ENCODE data around the gene RNF41. TPM values are rescaled to one million over a fixed set of nuclear protein-coding genes. Genes with fewer than 3 reads are reported as not detected.
"Not testable (repeated sequence)": the region's sequence is repeated elsewhere in the genome, so short reads cannot be mapped to it uniquely, and the experiment has no call there.

The RNF41 gene
- polyA plus RNA-seq, 5 donors = 37.6 to 44.8 (median 38.4) TPM

- no peak for DNase-seq
Measured at GRCh38 chr12:56219840-56220239, 1.9 kb downstream of the RNF41 start.

- DNase-seq = no peak
Measured at GRCh38 chr12:56216461-56216860, 5.3 kb downstream of the RNF41 start.

GRCh38 chr12:56213878-56214277 is 7.8 kb downstream of the RNF41 start:
- DNase-seq = no peak

GRCh38 chr12:56212361-56212760 is 9.4 kb downstream of the RNF41 start:
- no peak for DNase-seq

GRCh38 chr12:56208006-56208405 is 13.7 kb downstream of the RNF41 start:
- no peak for DNase-seq

GRCh38 chr12:56206452-56207166 is 15.1 kb downstream of the RNF41 start:
- DNase-seq = no peak

- DNase-seq = no peak
Measured at GRCh38 chr12:56205445-56205844, 16.3 kb downstream of the RNF41 start.

- no peak for DNase-seq
Measured at GRCh38 chr12:56204275-56204674, 17.4 kb downstream of the RNF41 start.

- DNase-seq = no peak
Measured at GRCh38 chr12:56202838-56203237, 18.9 kb downstream of the RNF41 start.

GRCh38 chr12:56202366-56202765 is 19.4 kb downstream of the RNF41 start:
- DNase-seq = no peak

- DNase-seq = no peak
Measured at GRCh38 chr12:56198836-56199235, 22.9 kb downstream of the RNF41 start.

GRCh38 chr12:56197921-56198635 is 23.6 kb downstream of the RNF41 start:
- DNase-seq = no peak

- not testable (repeated sequence) for DNase-seq
Measured at GRCh38 chr12:56196818-56197550, 24.7 kb downstream of the RNF41 start.

- DNase-seq = peak; percentile 38 to 65
Measured at GRCh38 chr12:56193025-56193578, 28.6 kb downstream of the RNF41 start.

GRCh38 chr12:56192582-56192981 is 29.1 kb downstream of the RNF41 start:
- DNase-seq = no peak

GRCh38 chr12:56190695-56191155 is 31.0 kb downstream of the RNF41 start:
- DNase-seq = no peak

GRCh38 chr12:56189918-56190694 is 31.6 kb downstream of the RNF41 start:
- DNase-seq = peak; percentile 90 to 94

- peak; percentile 80 to 83 for DNase-seq
Measured at GRCh38 chr12:56189099-56189917, 32.4 kb downstream of the RNF41 start, which contains the start of gene SMARCC2. Gene SMARCC2 (minus strand): TSS chr12:56189483. CDS start chr12:56189461, 22 bp downstream.

- no peak for DNase-seq
Measured at GRCh38 chr12:56188778-56189098, 33.0 kb downstream of the RNF41 start.

- DNase-seq = no peak
Measured at GRCh38 chr12:56188131-56188777, 33.5 kb downstream of the RNF41 start.

Data from right lung (tissue), 5 donors.